A549 treated with Hydrocortisone at 1 μM for 4 hours (cell line): ENCODE results near the gene RNF187. TPM values are rescaled to one million over a fixed set of nuclear protein-coding genes. Genes with fewer than 3 reads are reported as not detected.

ENCODE experiments used
- total RNA-seq: library from RNA; stranded (reverse); fragments of 200-300 nt; extraction: Qiagen RNA extraction; gene quantifications from 5 replicates; pipeline ENCODE4 v1.2.3, GENCODE V29; 2022

Gene RNF187
- 61.0 to 82.7 TPM (median 82.3 TPM) in 5 replicates for total RNA-seq

GRCh38 chr1:228487336-228488124 is at the start of gene RNF187:
Gene RNF187, plus strand, starts transcription at chr1:228487382.

Other genes starting within 250 kb of the RNF187 start
- gene TRIM11, start 80.5 kb upstream of the RNF187 start, total RNA-seq: 27.9 to 34.8 TPM (median 32.7 TPM) in 5 replicates
- not detected in 5 replicates for gene TRIM17, start 70.5 kb upstream of the RNF187 start, total RNA-seq
- 8.9 to 15.1 TPM (median 11.6 TPM) in 5 replicates for gene RHOU, start 248.1 kb downstream of the RNF187 start, total RNA-seq